ENCODE results near the gene DSCAML1.
"Not testable (repeated sequence)": the region's sequence is repeated elsewhere in the genome, so short reads cannot be mapped to it uniquely, and the experiment has no call there.

DSCAML1 gene

DNA sequence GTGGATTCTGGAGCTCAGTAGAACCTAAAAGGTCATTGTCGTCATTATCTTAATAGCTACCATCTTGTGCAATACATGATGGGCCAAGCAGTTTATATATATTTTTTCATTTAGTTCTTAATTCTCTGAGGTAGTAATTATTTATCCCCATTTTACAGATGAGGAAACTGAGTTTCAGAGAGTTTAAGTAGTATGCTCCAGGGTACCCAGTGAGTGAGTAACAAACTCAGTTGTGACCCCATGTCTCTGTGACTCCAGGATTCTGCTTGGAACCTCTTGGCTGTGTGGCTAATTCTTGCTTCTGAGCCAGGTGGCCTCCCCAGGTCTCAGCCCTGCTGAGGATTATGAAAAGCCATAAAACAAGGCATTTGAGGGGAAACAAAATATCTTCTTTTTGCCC is 386.8 kb downstream of the DSCAML1 start:
- no peak for DNase-seq (ENCODE audit: low read depth)

DNA sequence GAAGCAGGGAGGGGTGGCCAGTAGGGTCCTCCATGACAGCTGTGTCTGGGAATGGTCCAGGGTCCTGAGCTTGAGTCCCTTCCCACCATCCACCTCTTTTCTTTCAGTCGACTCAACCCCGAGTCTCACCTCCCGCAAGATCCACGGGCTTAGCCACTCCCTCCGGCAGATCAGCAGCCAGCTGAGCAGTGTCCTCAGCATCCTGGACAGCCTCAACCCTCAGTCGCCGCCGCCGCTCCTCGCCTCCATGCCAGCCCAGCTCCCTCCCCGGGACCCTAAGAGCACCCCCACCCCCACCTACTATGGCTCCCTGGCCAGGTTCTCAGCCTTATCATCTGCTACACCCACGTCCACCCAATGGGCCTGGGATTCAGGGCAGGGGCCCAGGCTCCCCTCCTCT is 387.5 kb downstream of the DSCAML1 start:
- DNase-seq (ENCODE audit: low read depth): no peak

DNA sequence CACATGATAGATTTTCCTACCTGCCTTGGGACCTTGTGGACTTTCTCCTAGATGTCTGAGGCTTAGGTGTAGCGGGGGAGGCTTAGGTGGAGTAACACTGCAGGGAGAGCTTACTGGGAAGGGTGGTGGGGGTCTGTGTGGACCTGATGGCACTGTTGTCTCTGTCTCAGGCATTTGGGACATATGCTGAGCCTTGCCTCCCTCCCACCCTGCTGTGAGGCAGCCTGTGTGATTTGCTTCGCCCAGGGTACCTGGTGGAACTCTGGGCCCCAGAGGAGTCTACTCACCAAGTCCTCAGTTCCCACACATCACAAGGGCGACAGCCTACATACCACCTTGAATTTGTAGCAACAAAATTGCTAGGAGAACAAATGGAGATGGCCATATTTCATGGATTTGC is 388.7 kb downstream of the DSCAML1 start:
- no peak for DNase-seq (ENCODE audit: low read depth)

DNA sequence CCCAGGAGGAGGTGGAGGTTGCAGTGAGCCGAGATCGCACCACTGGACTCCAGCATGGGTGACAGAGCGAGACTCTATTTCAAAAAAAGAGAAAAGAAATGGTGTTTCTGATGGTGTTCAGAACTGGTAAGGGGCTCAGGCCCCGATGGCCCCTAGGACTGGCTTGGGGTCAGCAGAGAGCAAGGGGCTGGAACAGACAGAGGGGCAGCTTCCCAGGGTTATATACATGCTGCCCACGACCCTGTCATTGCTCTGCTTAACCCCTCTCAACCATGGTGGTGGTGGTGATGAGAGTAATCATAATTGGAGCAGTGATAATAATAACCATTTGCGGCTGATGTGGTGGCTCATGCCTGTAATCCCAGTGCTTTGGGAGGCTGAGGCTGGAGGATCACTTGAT is 390.0 kb downstream of the DSCAML1 start:
- no peak for DNase-seq (ENCODE audit: low read depth)

DNA sequence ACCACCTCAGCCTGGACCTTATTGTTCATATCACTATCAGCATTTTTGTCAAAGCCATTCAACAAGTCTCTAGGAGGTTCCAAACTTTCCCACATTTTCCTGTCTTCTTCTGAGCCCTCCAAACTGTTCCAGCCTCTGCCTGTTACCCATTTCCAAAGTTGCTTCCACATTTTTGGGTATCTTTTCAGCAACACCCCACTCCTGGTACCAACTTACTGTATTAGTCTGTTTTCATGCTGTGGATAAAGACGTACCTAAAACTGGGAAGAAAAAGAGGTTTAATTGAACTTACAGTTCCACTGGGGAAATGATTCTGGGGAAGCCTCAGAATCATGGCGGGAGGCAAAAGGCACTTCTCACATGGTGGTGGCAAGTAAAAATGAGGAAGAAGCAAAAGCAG is 391.1 kb downstream of the DSCAML1 start:
- not testable (repeated sequence) for DNase-seq (ENCODE audit: low read depth)

DNA sequence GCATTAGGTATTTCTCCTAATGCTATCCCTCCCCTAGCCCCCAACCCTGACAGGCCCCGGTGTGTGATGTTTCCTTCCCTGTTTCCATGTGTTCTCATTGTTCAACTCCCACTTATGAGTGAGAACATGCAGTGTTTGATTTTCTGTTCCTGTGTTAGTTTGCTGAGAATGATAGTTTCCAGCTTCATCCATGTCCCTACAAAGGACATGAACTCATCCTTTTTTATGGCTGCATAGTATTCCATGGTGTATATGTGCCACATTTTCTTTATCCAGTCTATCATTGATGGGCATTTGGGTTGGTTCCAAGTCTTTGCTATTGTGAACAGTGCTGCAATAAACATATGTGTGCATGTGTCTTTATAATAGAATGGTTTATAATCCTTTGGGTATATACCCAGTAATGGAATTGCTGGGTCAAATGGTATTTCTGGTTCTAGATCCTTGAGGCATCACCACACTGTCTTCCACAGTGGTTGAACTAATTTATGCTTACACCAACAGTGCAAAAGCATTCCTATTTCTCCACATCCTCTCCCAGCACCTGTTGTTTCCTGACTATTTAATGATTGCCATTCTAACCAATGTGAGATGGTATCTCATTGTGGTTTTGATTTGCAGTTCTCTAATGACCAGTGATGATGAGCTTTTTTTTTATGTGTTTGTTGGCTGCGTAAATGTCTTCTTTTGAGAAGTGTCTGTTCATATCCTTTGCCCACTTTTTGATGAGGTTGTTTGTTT is 397.7 kb downstream of the DSCAML1 start:
- DNase-seq (ENCODE audit: low read depth): not testable (repeated sequence)

DNA sequence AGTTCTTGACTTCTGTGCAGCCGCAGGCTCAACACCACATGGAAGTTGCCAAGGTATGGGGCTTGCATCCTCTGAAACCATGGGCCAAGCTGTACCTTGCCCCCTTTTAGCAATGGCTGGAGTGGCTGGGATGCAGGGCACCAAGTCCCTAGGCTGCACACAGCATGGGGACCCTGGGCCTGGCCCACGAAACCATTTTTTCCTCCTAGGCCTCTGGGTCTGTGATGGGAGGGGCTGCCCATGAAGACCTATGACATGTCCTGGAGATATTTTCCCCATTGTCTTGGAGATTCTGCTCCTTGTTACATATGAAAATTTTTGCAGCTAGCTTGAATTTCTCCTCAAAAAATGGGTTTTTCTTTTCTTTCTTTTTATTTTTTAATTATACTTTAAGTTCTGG is 398.4 kb downstream of the DSCAML1 start:
- DNase-seq (ENCODE audit: low read depth): not testable (repeated sequence)

DNA sequence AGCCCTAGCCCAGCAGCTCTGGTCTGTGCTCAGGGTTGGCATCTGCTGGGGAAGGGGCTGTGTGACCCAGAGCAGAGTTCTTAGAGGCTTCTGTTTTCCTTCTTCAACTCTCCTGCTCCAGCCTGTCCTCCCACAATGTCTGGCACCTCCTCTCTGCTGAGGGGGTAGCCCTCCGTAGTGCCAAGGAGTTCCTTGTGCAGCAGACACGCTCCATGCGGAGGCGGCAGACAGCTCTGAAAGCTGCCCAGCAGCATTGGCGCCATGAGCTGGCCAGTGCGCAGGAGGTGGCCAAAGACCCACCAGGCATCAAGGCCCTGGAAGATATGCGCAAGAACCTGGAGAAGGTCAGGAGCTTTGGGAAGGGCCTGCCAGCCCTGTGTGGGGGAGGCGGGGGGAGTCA is 400.0 kb downstream of the DSCAML1 start:
- no peak for DNase-seq (ENCODE audit: low read depth)

DNA sequence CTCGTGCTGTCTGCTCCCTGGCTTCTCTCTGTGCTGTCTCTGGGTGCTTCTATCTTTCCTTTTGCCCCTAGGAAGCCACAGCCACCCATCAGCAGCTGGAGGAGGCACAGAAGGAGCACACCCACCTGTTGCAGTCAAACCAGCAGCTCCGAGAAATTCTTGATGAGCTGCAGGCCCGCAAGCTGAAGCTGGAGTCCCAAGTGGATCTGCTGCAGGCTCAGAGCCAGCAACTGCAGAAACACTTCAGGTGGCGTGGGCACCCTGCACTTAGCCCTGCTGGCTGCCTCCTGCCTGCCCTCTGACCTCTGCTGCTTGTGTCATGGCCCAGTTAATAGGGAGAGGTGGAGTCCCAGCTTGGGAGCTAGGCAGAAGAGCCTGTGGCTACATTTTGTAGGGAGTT is 401.5 kb downstream of the DSCAML1 start:
- no peak for DNase-seq (ENCODE audit: low read depth)

DNA sequence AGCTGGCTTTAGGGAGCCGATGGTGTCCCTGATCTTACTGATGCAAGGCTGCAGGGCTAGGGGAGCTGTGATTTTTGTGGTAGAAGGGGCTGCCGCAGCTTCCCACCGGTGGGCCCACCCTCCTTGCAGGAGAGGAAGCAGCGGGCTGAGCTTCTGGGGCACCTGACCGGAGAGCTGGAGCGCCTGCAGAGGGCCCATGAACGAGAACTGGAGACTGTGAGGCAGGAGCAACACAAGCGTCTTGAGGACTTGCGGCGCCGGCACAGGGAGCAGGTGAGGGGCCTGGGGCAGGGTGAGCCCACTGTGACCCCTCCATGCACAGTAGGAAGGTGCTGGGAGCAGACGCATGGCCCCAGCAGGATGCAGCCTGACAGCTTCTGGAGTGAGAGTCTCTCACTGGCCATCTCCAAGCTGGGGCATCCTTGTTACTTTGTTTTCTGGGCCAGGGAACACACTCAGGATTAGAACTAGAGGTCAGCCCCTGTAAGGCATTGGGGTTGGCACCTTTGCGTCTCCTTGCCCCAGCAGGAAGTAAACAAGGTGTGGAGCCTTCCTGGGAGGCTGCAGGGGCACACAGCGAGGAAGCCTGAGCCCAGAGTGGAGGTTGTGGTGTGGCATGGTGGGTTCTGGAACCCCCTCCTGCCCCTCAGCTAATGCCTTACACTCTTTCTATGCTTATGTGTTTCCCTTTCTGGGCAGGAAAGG is 402.6 kb downstream of the DSCAML1 start:
- DNase-seq (ENCODE audit: low read depth): no peak

DNA sequence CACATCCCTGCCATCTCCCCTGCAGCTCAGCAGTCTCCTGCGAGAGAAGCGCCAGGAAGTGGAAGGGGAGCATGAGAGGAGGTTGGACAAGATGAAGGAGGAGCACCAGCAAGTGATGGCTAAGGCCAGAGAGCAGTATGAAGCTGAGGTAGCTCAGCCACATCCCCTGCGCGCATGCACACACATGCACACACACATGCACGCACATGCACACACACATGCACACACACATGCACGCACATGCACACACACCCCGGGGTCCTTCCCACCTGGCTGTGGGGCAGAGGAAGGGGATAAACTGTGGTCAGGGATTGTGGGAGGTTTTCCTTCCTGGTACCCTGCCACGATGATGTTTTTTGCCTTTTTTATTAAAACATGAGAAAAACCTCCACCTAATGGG is 404.0 kb downstream of the DSCAML1 start:
- no peak for DNase-seq (ENCODE audit: low read depth)

DNA sequence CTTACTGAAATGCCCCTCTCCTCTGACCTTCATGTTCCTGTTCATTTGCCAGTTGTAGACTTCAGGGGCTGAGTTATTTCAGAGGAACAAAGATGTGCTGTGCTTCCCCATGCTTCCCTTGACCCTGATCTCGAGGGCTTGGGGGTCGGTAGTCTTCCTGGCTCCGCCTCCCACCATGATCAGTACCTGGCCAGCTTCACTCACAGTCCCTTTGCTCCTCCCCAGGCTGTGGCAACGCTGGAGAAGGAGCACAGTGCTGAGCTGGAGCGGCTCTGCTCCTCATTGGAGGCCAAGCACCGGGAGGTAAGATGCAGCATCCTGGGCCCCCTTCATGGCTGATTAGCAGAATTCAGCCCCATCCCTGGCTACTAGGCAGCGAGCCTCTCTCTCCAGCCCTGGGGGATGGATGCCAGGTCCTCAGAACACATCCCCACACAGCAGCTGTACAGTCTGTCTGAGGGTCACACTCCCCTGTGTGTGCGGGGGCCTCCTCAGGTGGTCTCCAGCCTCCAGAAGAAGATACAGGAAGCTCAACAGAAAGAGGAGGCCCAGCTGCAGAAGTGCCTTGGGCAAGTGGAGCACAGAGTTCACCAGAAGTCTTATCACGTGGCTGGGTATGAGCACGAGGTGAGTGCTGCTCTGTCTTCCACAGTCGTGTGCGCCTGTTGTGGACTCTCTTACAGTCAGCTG is 404.9 kb downstream of the DSCAML1 start:
- DNase-seq (ENCODE audit: low read depth): no peak

DNA sequence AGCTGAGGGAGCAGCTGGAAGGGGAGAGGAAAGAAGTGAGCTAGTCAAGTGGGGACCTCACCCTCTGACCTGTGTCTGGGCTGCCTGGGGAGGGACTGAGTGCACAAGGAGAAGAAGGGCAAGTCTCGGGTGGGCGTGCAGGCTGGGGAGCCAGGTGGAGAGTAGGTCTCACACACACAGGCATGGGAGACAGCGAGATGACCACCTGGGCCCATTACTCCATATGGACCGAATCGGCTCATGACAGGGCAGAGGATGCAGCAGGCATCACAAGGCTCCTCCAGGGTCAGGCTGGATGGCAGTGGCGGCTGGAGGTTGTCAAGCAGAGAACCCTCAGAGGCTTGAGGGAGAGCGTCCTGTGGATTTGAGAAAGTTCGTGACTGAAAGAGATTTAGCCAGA is 405.8 kb downstream of the DSCAML1 start:
- DNase-seq (ENCODE audit: low read depth): no peak

DNA sequence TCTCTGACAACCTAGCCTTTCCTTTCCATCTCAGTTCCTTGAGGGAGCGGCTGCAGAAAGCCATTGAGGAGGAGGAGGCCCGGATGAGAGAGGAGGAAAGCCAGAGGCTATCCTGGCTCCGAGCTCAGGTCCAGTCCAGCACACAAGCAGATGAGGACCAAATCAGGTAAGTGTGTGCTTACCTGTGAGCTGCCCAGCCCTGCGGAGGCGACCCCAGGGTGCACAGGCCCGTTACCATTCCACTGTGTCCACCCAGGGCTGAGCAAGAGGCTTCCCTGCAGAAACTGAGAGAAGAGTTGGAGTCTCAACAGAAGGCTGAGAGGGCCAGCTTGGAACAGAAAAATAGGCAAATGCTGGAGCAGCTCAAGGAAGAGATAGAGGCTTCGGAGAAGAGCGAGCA is 406.3 kb downstream of the DSCAML1 start:
- DNase-seq (ENCODE audit: low read depth): no peak

DNA sequence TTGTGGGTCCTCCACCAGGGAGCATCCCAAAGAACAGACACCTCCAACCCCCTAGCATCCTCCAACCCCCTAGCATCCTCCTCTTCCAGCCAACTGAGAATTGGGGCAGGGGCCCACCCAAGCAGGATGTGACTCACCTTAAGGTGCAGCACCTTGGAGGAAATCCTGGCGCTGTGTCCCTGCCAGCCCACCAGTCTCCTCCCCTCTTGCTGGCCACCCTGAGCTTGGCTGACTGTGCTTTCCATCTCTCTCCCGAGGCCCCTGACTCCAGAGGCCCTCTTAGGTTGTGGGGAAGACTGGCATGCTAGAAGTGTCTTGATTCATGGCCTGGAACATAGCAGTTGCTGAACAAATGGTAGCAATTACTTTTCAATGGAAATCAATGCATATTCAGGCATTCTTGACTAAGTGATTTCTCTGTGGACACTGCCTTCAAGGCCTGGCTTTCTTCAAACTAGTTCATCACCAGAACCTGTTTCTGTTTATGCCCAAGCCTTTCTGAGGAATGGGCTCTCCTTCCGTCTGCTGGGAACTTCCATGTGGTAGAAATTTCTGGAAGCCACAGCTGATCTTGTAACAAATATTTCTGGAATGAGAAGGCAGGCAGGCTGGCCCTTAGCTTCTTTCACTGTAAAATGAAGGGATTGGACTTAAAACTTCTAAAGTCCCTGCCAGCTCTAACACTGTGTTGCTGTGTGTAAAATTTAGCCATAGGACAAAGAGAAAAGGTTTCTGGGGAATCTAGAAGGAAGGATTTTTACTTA is 408.8 kb downstream of the DSCAML1 start:
- DNase-seq (ENCODE audit: low read depth): no peak

DNA sequence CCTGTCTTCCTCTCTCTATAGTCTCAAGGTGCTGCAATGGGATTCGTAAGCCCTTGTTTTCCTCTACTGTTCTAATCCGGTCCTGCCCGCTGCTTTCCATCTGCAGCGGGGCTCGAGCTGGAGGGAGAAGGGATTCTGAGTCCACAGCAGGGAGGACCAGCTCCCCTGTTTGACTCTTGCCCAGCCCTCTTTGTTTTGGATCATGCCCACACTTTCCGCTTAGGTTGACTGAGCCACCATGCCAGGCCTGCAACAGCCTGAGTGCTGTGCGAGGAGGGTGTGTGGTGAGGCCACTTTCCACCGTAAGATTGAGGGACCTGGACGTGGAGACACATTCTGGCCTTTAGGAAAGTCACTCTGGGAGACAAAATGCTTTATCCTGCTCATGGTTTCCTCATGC is 411.1 kb downstream of the DSCAML1 start:
- no peak for DNase-seq (ENCODE audit: low read depth)

DNA sequence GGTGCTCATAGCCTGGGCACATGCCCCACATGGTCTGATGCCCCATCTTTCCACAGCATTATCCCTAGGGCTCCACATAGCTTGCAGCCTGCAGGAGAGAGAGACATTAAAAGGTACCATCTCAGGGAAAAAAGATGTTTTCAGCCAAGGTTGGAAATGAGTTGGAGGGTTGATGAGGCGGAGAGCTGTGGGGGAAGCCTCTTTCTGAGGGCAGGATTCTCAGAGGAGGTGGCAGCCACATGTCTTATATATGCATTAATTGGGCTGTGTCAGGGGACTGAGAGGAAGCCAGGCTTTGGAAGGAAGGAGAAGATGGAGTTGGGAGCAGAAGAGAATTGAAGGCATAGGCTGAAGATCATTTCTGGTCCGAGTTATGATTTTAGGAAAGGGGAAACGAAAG is 411.5 kb downstream of the DSCAML1 start:
- no peak for DNase-seq (ENCODE audit: low read depth)

DNA sequence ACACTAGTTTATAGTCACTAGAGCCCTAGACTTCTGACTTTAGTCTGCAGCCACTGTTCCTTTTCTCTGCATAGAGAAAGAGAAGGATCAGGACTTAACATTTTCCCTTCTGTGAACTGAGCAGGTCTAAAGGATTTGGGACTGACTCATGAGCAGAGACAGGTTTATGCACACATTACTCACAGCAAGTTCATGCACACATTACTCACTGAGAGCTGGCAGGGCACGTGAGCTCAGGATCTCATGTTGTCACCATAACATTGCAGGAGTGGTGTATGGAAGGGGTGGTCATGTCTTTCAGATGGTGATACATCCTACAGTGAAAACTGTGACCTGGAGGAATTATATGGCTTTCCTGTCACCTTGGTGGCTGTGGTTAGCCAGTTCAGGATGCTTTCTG is 413.0 kb downstream of the DSCAML1 start:
- DNase-seq (ENCODE audit: low read depth): no peak

DNA sequence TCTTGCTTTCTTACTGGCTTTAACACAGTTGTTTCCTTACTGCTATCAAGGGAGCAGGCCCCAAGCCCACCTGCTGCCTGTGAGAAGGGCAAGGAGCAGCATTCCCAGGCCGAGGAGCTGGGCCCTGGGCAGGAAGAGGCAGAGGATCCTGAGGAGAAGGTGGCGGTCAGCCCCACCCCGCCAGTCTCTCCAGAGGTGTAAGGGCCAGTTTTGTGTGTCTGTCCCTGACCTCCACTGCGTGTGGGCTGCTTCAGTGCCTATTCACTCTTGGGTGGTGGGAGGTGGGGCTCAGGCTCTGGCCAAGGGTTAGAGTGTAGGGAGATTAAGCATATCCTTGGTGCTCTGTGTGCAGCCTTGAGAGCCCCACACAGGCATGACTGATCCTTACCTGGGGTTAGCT is 414.3 kb downstream of the DSCAML1 start:
- no peak for DNase-seq (ENCODE audit: low read depth)

DNA sequence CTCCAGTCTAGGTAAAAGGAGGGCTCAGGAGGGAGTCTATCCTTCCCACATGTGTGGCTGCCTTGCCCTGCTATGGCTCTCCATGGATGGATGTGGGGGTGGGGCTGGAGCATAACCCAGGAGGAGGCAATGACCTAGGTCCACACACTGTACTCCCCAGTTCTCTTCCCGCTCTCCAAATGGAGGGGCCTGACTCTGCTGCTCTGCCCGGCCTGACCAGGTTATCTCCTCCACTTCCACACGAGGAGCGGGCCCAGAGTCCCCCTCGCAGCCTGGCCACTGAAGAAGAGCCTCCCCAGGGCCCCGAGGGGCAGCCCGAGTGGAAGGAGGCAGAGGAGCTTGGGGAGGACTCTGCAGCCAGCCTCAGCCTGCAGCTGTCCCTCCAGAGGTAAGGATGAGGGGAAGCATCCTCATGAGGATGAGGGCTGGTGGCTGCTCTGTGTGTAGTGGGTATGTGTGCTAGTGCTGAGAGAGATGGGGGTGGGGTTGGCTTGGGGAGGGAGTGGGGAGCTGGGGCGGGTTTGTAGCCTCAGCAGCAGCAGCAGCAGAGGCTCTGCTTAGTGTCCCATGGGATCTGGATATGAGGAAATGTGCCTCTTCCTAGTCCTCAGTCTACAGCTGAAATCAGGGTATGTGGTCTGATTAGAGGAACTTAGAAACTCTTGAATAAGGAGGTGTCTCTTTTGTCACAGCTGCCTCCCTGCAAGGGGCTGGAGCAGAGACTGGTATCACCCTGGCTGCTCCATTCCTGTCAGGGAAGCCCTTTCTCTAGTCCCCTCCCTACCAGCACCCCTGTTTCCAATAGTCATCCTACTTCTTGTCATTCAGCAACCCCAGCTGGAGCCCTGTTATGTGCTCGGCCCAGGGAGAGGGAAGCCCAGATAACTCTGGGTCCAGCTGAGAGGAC is 415.3 kb downstream of the DSCAML1 start:
- no peak for DNase-seq (ENCODE audit: low read depth)

DNA sequence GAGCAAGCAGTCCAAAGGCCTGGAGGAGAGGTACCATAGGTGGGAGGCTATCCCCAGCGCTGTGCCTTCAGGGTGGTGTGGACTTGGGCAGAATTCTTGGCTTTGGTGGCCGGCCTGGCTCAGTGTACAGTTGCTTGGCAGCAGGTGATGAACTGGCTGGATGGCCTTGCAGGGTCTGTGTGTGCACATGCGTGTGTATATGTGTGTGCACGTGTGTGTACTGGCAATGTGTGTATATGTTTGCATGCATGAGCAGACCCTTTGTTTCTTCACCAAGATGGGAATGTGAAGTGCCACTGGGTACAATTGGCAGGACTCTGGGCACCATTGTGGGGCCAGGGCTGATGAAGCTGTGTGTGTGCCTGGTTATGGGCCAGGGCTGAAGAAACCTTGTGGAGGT is 416.3 kb downstream of the DSCAML1 start:
- DNase-seq (ENCODE audit: low read depth): no peak

Measured in stimulated activated CD8-positive, alpha-beta memory T cell treated with anti-CD3 and anti-CD28 coated beads, Interleukin-4, amount 100 ng/mL, for 24 hours (primary cell).